ENCODE measurements around the gene PLET1. TPM values are rescaled to one million over a fixed set of nuclear protein-coding genes. Genes with fewer than 3 reads are reported as not detected.
A peak's percentile ranks its signal among the peaks of the same experiment; 100 is the strongest.

Gene PLET1
- total and polyA plus RNA-seq, 4 donors = not detected

DNA sequence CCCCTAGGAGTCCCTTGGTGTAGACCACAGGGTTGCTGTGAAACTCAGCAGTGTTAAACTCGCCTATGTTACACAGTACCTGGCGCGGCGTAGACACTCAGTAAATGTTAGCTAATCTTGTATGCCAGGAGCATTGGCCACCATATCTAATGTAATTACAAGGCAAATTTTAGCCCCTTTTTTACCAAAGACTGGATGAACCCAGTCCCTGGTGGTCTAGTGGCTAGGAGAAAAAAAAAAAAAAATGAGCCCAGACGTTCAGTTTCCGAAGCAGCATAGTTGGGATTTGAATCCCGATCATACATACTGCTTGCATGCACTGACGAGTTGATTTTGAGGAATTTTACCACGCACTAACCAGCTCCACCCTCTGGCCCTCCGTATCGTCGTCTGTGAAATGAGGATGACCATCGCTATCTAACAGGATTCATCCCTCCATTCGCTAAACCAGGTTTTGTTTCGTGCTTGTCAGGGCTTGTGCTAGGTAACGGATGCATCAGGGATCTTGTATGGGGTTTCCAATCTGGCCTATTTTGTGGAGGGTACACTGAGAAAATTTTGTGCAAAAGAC, 33.7 kb downstream of the PLET1 start:
- peak; percentile 34 for DNase-seq (ENCODE audit: low spot score)

DNA sequence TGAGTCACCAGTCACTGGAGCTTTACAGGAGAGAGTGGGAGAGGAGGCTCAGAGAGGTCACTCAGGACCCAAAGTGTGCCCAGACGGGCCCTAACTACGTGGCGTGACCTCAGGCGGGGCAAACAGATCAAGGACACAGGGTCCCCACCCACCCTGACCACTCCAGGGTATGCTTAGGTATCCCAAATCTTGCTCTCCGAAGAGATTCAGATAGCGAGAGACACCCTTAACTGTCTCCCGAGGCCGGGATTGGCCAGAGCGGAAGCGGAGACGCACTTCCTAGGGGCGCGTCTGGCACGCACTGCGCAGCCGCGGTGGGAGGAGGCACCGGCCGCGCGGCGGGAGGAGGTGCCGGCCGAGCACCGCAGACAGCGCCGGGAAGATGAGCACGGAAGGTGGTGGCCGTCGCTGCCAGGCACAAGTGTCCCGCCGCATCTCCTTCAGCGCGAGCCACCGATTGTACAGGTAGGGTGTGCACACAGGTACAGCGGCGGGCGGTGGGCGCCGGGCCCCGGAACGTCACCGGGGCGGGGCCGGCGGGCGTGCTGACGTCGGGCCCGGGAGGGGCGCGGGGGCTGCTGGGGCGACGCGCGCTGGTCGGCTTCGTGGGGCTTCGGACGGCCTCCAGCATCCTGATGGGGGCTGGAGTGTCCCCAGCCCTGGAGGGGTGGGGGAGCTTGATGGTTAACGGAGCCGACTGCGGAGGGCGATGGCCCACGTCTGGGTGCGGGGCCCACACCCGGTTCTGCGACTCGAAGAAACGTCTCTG, 34.4 kb downstream of the PLET1 start, which contains the start of gene PTS:
TSS of gene PTS (plus strand) at position 367 of the 769 bp plus-strand sequence. CDS start at position 383, 16 bp downstream.
- peaks cover 5 to 26% (median 18%) of the 10 kb centered on the region in 4 donors for H3K36me3 ChIP-seq (ENCODE audit: control insufficient read depth in 4 of 4, insufficient read depth in 3 of 4, low read depth in 1 of 4, low read length in 3 of 4)
- under 1% methylated on average over 70 of the region's 70 CpGs for WGBS
- H3K27ac ChIP-seq (ENCODE audit: low read depth in 1 of 2, low read length in 2 of 2) = peak within 1 kb of the TSS; percentile 96 to 97
- H3K4me1 ChIP-seq (ENCODE audit: control insufficient read depth in 4 of 4, insufficient read depth in 4 of 4, low read length in 3 of 4) = peaks cover 18 to 43% (median 26%) of the 10 kb centered on the region in 4 donors
- no peaks in the 10 kb centered on the region for H3K9me3 ChIP-seq (ENCODE audit: control insufficient read depth in 4 of 4, low read length in 3 of 4)
- H3K27me3 ChIP-seq (ENCODE audit: control insufficient read depth in 4 of 4, insufficient read depth in 4 of 4, low read length in 3 of 4) = no peaks in the 10 kb centered on the region
- DNase-seq (ENCODE audit: low spot score) = peak; percentile 84
- H3K4me3 ChIP-seq (ENCODE audit: low read depth in 1 of 3, low read length in 3 of 3) = peak within 1 kb of the TSS; percentile 60 to 82 (median 61)
- H3K9ac ChIP-seq (ENCODE audit: low read depth in 1 of 2, low read length in 2 of 2) = peak within 1 kb of the TSS; percentile 77 to 97
- TF ChIP-seq GABPA (IDR thresholded peaks at IDR 0.05 in 1 of 2, conservative IDR thresholded peaks at IDR 0.05 in 1 of 2) (peak in 1 of 2 donors; percentile 81), TAF1 (conservative IDR thresholded peaks at IDR 0.05) (peak; percentile 47), EGR1 (IDR thresholded peaks at IDR 0.05; ENCODE audit: low read depth in 2 of 2) (peak in 1 of 2 donors; percentile 32), YY1 (IDR thresholded peaks at IDR 0.05) (no peak), NR2F2 (IDR thresholded peaks at IDR 0.05) (peak; percentile 66)
- TF ChIP-seq, protein P1, sequence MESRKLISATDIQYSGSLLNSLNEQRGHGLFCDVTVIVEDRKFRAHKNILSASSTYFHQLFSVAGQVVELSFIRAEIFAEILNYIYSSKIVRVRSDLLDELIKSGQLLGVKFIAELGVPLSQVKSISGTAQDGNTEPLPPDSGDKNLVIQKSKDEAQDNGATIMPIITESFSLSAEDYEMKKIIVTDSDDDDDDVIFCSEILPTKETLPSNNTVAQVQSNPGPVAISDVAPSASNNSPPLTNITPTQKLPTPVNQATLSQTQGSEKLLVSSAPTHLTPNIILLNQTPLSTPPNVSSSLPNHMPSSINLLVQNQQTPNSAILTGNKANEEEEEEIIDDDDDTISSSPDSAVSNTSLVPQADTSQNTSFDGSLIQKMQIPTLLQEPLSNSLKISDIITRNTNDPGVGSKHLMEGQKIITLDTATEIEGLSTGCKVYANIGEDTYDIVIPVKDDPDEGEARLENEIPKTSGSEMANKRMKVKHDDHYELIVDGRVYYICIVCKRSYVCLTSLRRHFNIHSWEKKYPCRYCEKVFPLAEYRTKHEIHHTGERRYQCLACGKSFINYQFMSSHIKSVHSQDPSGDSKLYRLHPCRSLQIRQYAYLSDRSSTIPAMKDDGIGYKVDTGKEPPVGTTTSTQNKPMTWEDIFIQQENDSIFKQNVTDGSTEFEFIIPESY (IDR thresholded peaks at IDR 0.05) = no peak
- TF ChIP-seq, protein P2, sequence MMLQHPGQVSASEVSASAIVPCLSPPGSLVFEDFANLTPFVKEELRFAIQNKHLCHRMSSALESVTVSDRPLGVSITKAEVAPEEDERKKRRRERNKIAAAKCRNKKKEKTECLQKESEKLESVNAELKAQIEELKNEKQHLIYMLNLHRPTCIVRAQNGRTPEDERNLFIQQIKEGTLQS (IDR thresholded peaks at IDR 0.05) = no peak
- TF ChIP-seq, protein P3, sequence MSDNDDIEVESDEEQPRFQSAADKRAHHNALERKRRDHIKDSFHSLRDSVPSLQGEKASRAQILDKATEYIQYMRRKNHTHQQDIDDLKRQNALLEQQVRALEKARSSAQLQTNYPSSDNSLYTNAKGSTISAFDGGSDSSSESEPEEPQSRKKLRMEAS (IDR thresholded peaks at IDR 0.05) = peak; percentile 34
- TF ChIP-seq, protein P4, sequence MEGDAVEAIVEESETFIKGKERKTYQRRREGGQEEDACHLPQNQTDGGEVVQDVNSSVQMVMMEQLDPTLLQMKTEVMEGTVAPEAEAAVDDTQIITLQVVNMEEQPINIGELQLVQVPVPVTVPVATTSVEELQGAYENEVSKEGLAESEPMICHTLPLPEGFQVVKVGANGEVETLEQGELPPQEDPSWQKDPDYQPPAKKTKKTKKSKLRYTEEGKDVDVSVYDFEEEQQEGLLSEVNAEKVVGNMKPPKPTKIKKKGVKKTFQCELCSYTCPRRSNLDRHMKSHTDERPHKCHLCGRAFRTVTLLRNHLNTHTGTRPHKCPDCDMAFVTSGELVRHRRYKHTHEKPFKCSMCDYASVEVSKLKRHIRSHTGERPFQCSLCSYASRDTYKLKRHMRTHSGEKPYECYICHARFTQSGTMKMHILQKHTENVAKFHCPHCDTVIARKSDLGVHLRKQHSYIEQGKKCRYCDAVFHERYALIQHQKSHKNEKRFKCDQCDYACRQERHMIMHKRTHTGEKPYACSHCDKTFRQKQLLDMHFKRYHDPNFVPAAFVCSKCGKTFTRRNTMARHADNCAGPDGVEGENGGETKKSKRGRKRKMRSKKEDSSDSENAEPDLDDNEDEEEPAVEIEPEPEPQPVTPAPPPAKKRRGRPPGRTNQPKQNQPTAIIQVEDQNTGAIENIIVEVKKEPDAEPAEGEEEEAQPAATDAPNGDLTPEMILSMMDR (IDR thresholded peaks at IDR 0.05; ENCODE audit: low read depth, low read length, missing input control) = no peak

More for the DNA sequence above, 33.7 kb downstream of the PLET1 start:
- H3K27ac ChIP-seq (ENCODE audit: low read depth in 1 of 2, low read length in 2 of 2) = peak overlapping the region; percentile 96 to 97
- no peak for TF ChIP-seq YY1 (IDR thresholded peaks at IDR 0.05)
- TF ChIP-seq GABPA (IDR thresholded peaks at IDR 0.05 in 1 of 2, conservative IDR thresholded peaks at IDR 0.05 in 1 of 2) = no peak
- TF ChIP-seq EGR1 (IDR thresholded peaks at IDR 0.05; ENCODE audit: low read depth in 2 of 2) = no peak
- TF ChIP-seq TAF1 (conservative IDR thresholded peaks at IDR 0.05) = peak; percentile 29
- peak; percentile 3 to 6 for TF ChIP-seq RAD21 (IDR thresholded peaks at IDR 0.05)
- TF ChIP-seq, protein P1 (IDR thresholded peaks at IDR 0.05) = no peak
- TF ChIP-seq JUND (IDR thresholded peaks at IDR 0.05) = no peak
- TF ChIP-seq, protein P5, sequence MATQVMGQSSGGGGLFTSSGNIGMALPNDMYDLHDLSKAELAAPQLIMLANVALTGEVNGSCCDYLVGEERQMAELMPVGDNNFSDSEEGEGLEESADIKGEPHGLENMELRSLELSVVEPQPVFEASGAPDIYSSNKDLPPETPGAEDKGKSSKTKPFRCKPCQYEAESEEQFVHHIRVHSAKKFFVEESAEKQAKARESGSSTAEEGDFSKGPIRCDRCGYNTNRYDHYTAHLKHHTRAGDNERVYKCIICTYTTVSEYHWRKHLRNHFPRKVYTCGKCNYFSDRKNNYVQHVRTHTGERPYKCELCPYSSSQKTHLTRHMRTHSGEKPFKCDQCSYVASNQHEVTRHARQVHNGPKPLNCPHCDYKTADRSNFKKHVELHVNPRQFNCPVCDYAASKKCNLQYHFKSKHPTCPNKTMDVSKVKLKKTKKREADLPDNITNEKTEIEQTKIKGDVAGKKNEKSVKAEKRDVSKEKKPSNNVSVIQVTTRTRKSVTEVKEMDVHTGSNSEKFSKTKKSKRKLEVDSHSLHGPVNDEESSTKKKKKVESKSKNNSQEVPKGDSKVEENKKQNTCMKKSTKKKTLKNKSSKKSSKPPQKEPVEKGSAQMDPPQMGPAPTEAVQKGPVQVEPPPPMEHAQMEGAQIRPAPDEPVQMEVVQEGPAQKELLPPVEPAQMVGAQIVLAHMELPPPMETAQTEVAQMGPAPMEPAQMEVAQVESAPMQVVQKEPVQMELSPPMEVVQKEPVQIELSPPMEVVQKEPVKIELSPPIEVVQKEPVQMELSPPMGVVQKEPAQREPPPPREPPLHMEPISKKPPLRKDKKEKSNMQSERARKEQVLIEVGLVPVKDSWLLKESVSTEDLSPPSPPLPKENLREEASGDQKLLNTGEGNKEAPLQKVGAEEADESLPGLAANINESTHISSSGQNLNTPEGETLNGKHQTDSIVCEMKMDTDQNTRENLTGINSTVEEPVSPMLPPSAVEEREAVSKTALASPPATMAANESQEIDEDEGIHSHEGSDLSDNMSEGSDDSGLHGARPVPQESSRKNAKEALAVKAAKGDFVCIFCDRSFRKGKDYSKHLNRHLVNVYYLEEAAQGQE (IDR thresholded peaks at IDR 0.05) = no peak
- TF ChIP-seq, protein P2 (IDR thresholded peaks at IDR 0.05) = no peak
- TF ChIP-seq HNF4G (IDR thresholded peaks at IDR 0.05) = no peak
- WGBS = 10% methylated on average over 16 of the region's 16 CpGs
- H3K4me3 ChIP-seq (ENCODE audit: low read depth in 1 of 3, low read length in 3 of 3) = peak overlapping the region; percentile 60 to 82 (median 61)
- H3K9ac ChIP-seq (ENCODE audit: low read depth in 1 of 2, low read length in 2 of 2) = peak overlapping the region; percentile 65 to 97
- H3K4me1 ChIP-seq (ENCODE audit: control insufficient read depth in 4 of 4, insufficient read depth in 4 of 4, low read length in 3 of 4) = peaks cover 14 to 40% (median 24%) of the 10 kb centered on the region in 4 donors
- peaks cover 5 to 30% (median 19%) of the 10 kb centered on the region in 4 donors for H3K36me3 ChIP-seq (ENCODE audit: control insufficient read depth in 4 of 4, insufficient read depth in 3 of 4, low read depth in 1 of 4, low read length in 3 of 4)
- no peaks in the 10 kb centered on the region for H3K9me3 ChIP-seq (ENCODE audit: control insufficient read depth in 4 of 4, low read length in 3 of 4)
- H3K27me3 ChIP-seq (ENCODE audit: control insufficient read depth in 4 of 4, insufficient read depth in 4 of 4, low read length in 3 of 4) = no peaks in the 10 kb centered on the region
